Measurements from ENCODE around the gene SLC35A3. TPM values are rescaled to one million over a fixed set of nuclear protein-coding genes. Genes with fewer than 3 reads are reported as not detected.

Gene SLC35A3
- total and polyA plus RNA-seq, 7 experiments from 2014 or later: 13.9 to 31.6 (median 24.2) TPM

Other genes starting within 250 kb of the SLC35A3 start
- 1 to 10 TPM in 1 of 5 experiments, under 1 TPM in 4; 0.22 to 1.4 (median 0.63) TPM for gene FRRS1, start 203.4 kb upstream of the SLC35A3 start, total RNA-seq
- under 1 TPM in 1 of 2 donors, not detected in 1; 0.10 TPM for gene FRRS1, start 203.4 kb upstream of the SLC35A3 start, polyA plus RNA-seq
- gene AGL, start 119.6 kb upstream of the SLC35A3 start, total RNA-seq: 10 to 100 TPM; 11.5 to 20.1 (median 12.5) TPM
- 10 to 100 TPM; 10.8 to 12.6 TPM for gene AGL, start 119.6 kb upstream of the SLC35A3 start, polyA plus RNA-seq
- gene SASS6, start 162.9 kb downstream of the SLC35A3 start, total RNA-seq: 10 to 100 TPM in 1 of 5 experiments, 1 to 10 TPM in 4; 2.5 to 11.6 (median 5.6) TPM
- 1 to 10 TPM; 1.5 to 3.0 TPM for gene SASS6, start 162.9 kb downstream of the SLC35A3 start, polyA plus RNA-seq
- gene TRMT13, start 163.2 kb downstream of the SLC35A3 start, total RNA-seq: 10 to 100 TPM; 15.3 to 60.3 (median 23.9) TPM
- 10 to 100 TPM in 1 of 2 donors, 1 to 10 TPM in 1; 8.7 to 13.1 TPM for gene TRMT13, start 163.2 kb downstream of the SLC35A3 start, polyA plus RNA-seq
- 1 to 10 TPM in 4 of 5 experiments, under 1 TPM in 1; 0.53 to 1.9 (median 1.1) TPM for gene LRRC39, start 208.3 kb downstream of the SLC35A3 start, total RNA-seq
- gene LRRC39, start 208.3 kb downstream of the SLC35A3 start, polyA plus RNA-seq: not detected